ENCODE data around the gene KCNIP4.
"Not testable (repeated sequence)": the region's sequence is repeated elsewhere in the genome, so short reads cannot be mapped to it uniquely, and the experiment has no call there.

The KCNIP4 gene

DNA sequence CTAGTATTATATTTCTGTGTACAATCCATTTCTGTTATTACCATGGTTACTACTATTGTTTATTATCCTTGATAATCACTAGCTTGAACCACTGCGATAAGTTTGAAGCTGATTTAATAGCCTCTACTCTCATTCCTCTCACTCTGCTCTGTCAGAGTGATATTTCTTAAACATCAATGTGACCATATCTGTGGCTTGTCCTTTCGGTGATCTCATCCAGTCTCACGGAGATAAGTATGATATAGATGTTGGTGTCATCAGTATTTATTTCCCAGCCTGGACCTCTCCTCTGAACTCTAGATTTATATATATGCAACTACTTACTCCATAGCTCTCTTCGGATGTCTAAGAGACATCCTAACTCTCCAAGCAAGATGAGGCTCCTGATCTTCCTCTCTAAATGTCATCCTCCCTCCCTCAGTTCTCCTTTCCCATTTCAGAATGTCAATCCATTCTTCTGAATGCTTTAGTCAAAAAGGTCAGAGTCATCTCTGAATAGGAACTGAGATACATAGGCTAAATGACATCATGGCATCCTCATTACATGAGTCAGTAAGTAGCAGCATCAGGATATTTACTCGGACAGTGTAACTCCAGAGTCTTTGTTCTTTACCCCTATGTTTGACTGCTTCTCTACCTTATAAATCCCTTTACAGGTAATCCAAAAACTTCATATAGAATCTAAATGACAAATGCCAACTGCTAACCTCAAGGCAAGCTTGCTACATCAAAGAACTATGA is 1118.8 kb downstream of the KCNIP4 start:
- no peak for DNase-seq

DNA sequence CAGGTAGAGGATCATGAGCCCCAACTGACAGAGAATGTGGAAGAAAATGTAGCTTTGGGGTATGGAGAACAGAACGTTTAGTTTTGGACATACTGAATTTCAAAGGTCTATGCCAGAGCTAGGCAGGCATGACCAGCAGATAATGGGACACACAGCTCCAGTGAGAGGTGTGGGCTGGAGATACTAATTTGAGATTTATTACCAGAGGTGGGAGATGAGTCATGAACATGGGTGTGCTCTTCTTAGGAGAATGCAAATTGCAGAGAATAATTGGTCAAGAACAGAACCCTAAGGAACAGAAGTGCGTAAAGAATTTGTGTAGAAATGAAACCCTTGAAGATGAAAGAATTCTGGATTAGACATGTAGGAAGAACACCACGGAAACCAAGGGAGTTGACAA is 1123.1 kb downstream of the KCNIP4 start:
- DNase-seq: no peak

GRCh38 chr4:20816287-20816686 is 1132.3 kb downstream of the KCNIP4 start:
- no peak for DNase-seq

DNA sequence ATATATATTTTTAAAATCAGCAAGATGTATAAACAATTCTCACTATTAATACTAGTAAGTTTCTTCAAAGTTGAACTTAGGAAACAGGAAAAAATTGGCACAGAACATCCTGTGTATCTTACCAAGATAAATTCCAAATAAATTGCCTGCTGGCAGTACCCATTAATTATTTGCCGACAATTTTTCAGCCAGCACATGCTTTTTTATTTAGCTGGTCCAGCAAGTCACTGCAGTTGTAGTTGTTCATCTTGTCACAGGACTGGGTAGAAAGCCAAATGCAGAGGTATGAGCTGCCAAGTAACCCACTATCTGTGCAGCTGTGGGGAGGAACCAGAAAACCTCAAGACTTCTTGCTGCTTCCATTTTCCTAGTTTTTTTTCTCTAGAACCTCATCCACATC is 1134.9 kb downstream of the KCNIP4 start:
- DNase-seq: no peak

DNA sequence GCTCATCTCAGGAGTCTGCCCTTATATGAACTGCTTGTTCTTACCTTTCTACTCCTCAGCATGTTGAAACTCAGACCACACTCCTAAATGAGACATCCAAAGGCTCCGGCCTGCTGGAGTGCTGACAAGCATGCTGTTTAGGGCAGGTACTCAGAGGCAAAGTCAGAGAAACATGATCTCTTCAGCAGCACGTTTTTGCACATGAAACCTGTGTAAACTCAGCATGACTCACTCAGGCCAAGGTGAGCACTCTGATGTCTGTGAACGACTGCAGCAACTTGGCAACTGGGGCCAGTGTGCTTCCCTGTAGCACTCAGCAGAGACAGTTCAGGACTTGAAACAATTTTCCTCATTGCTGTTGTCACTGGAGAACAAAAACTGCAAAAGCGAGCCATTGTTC is 1138.8 kb downstream of the KCNIP4 start:
- DNase-seq: no peak

DNA sequence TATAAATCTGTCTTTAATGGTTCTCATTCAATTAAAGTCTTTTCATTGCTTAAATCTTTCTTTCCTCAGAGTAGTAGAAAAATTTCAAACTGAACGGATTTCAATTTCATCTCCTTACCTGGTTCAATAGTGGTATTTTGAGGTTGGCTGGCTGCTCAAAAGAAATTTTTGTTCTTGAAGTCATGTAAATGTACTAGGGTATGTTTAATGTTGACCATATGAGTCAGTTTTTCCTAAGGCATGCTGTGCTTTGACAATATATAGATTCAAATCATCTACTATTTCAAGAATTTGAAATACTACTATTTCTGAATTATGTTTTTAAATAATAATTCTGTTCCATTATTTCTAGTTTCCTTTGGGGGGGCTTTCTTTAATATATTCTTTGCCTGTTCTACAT is 1142.9 kb downstream of the KCNIP4 start:
- no peak for DNase-seq

- no peak for DNase-seq
These were observed 1160.5 kb downstream of the KCNIP4 start for GRCh38 chr4:20787940-20788665.

DNA sequence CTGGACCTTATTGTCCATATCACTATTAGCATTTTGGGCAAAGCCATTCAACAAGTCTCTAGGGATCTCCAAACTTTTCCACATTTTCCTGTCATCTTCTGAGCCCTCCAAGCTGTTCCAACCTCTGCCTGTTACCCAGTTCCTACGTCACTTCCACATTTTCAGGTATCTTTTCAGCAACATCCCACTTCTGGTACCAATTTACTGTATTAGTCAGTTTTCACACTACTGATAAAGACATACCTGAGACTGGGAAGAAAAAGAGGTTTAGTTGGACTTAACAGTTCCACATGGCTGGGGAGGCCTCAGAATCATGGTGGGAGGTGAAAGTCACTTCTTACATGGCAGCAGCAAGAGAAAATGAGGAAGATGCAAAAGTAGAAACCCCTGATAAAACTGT is 1165.4 kb downstream of the KCNIP4 start:
- not testable (repeated sequence) for DNase-seq

DNA sequence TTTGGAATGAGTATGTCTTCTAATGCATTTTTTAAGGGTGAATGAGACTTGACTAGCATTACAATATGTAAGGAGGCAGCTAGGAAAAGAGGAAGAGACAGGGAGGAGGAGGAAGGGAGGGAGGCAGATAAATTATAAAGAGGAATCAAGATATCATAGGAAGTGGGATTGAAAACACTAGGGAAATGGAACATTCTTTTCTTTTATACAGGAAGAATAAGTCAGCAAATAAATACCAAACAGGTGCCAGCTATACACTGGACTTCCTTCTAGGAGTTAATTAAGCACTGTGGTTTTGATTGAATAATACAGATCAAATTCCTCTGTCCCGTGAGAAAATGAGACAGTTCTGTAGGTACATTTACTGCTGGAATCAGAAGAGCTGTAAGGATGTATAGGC is 1169.7 kb downstream of the KCNIP4 start:
- DNase-seq: no peak

DNA sequence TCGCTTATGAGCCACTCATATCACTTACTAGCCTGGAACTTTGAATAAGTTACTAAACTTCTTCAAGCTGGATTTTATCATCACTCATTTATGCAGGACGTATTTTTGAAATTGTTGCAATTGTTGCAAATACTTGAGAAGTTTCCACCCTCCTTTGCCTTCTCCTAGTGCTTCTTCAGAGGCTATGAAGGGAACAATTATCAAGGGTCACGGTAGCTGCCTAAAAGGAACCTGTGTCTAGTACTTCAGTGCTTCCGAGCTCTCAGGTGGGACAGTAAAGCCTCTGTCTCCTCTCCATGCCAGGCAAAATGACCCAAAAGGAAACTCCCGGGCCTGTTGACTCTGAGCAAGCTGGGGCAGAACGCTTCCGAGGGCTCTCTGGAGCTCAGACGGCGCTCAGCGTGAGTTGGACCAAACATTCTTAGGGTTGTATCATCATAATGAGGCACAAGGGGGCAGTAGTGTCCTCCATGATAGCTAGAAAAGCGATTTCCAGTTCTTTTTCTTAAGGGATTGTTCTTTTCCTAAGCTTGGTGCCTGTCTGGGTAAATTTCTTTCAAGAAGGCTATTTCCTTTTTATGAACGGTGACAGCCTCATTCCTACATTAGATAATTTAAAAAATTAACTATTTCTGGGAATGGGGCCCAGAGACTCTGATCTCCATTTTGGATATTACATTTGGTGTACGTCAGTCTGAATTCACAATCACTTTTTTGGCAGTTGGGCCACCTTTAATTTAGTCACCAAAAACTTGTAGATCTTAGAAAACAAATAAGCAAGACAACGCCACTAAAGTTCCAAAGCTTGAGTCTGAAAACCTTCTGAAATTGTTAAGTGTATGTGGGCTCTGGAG is 1175.2 kb downstream of the KCNIP4 start:
- peak; percentile 28 for DNase-seq

DNA sequence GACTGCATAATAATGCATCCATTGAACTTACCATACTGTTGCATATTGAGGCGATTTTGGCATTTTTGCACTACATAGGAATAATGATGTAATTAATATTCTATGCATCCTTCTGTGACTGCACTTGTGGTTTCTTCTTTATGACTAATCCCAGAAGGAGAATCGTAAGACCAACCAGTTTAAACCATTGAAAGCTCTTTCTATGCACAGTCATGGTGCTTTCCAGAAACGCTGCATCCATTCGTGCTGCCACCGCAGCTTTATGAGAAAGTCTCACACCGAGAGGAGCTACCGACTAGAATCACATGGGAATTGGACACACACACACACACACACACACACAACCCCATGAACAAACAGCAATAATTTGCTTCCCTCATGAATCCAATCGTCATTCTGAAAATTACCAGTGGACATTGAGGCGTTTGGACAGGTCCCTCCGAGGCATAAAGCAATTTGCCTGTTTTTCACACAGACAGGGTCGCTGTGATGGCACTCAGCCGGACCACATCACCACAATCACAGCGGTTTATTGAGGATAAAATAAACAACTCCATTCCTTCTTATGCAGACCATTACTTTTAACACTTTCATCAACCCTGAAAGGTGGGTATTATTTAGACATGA is 1184.1 kb downstream of the KCNIP4 start:
- DNase-seq: no peak

- DNase-seq: no peak
These were observed 1186.7 kb downstream of the KCNIP4 start for GRCh38 chr4:20761826-20762225.

DNA sequence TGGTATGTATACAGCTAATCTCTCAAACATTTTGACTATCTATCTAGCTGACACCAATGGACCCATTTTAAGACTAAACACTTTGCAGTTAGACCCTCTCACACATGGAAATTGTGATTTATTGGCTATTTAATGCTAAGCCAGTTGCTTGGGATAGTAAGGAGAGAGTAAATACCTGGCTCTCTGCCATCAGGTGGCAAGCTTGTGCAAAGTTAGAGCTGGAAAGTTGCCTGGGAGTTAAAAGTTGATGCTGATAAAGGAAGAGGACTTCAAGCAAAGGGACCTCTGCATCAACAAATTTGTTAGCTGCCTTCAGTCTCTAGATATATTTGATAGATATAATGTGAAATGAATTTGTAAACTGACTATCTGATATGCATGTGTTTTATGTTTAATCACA is 1187.2 kb downstream of the KCNIP4 start:
- no peak for DNase-seq

DNA sequence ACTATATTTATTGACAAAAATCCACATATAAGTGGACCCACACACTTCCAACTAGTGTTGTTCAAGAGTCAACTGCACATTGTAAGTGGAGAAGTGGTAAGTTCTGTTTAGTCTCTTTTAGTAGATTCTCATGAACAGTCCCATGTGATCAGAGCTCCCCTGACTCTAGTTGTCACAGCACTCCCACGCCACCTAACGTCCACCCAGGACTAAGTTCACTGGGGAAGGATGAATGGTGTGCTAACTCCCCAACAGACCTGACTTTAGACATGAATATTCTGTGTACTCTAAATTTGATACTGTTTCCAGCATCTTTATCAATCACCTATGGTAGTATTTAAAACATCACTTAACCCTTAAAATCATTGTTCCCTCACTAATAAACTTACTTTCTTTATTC is 1188.5 kb downstream of the KCNIP4 start:
- no peak for DNase-seq

GRCh38 chr4:20754036-20754435 is 1194.5 kb downstream of the KCNIP4 start:
- DNase-seq: no peak

DNA sequence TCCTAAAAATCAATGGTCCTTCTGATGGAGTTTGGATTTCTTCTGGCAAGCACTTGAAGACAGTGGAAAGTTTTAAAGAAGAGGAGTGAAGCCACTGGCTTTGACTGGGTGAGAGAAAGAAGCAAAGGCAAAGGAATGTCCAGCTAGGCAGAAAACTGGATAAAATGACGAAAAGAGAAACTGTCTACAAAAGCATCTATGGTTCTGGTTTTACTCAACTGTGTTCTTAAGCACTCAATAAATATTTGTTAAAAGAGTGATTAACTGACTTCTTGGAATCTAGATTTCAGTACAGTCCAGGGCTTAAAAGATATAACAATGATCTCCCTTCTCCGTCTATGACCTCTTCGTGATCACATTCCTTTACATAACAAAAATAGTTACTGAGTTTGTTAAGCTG is 1195.9 kb downstream of the KCNIP4 start:
- no peak for DNase-seq

- not testable (repeated sequence) for DNase-seq
These were observed 1202.6 kb downstream of the KCNIP4 start for GRCh38 chr4:20746000-20746399.

DNA sequence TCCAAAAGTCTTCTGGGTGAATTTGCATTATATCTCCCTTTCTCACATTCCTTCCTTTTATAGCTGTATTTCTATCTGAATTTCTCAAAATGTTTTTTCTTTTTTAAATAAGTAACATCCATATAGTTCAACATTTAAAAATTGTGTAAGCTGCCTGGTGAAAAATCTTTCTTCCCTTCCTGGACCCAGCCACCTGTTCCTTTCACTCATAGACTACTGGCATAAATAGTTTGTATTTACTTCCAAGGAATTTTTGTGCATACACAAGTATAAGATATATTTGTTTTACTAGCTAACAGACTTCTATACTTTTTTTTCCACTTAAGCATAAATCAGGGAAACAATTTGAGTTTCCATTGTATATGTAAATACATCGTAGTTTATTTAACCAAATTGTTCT is 1212.6 kb downstream of the KCNIP4 start:
- no peak for DNase-seq

GRCh38 chr4:20724915-20725314 is 1223.7 kb downstream of the KCNIP4 start:
- DNase-seq: no peak

DNA sequence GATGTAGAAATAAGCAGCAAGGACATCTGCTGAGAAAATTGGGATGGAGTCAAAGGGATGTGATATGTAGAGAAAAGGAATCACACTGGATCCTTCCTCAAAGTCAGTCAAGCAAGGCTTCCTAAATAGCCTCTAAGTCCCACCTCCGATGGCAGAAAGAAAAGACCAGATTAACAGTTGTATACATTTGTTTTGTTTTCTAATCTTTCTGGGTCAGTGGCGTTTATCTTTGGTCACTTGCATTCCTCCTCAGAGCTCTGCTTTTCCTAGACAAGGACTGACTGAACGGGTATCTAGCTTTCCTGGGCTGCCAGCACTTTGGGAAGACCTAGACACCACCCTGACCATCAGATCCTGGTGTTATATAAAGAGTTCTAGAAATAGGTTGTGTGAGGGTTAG is 1225.1 kb downstream of the KCNIP4 start:
- no peak for DNase-seq

- DNase-seq: no peak
These were observed 1225.6 kb downstream of the KCNIP4 start for GRCh38 chr4:20723019-20723418.

DNA sequence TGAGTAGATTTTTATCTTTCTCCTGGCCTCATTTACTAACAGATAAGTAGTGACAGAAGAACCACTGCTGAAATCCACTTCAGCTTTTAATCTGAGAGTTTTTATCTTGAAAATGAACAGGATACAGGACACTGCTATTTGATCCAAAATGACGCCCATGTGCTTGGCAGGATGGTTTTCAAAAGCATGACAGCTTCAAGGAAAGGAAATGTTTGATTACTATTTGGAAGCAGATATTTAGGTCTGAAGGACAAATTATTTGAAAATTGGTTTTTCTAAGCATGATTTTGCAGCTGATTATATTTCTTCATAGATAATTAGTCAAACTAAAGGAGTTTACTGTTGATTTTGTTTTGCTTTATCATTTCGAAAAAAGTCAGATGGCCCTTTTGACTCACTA is 1237.2 kb downstream of the KCNIP4 start:
- DNase-seq: no peak
